WTC11 (cell line): ENCODE data around the gene CENPL. TPM values are rescaled to one million over a fixed set of nuclear protein-coding genes. Genes with fewer than 3 reads are reported as not detected.

ENCODE experiments used
- ATAC-seq: fragments of 200-7000 bp; cut with Tn5 transposase; 2 replicates; pipeline ENCODE4 v1.10.0; 2021; ENCODE audit warnings: mild to moderate bottlenecking, moderate library complexity
- CTCF ChIA-PET: fragments of 300-600 bp; sonication (Branson Sonifier 250); formaldehyde crosslinking; loops from one replicate; lab custom pipeline; 2021; ENCODE audit warnings: antibody characterized with exemption; lab: Charles Lee
- POLR2A ChIA-PET: fragments of 350-600 bp; sonication (Branson Sonifier 250); formaldehyde crosslinking; loops from one replicate; lab custom pipeline; 2021; ENCODE audit warnings: antibody characterized with exemption; lab: Charles Lee
- DNase-seq: peaks from one replicate; pipeline ENCODE4 v3.0.0; 2021; ENCODE audit warnings: low spot score
- H3K27ac Mint-ChIP-seq: 2 replicates; pipeline ENCODE4 v1.8.0; 2021; ENCODE audit warnings: mixed read lengths
- H3K27me3 Mint-ChIP-seq: 2 replicates; pipeline ENCODE4 v1.8.0; 2021; ENCODE audit warnings: low read depth, mild to moderate bottlenecking, moderate library complexity, mixed read lengths
- H3K36me3 Mint-ChIP-seq: 2 replicates; pipeline ENCODE4 v1.8.0; 2021; ENCODE audit warnings: mixed read lengths
- H3K4me1 Mint-ChIP-seq: 2 replicates; pipeline ENCODE4 v1.8.0; 2022; ENCODE audit warnings: mixed read lengths
- H3K4me3 Mint-ChIP-seq: 2 replicates; pipeline ENCODE4 v1.8.0; 2021; ENCODE audit warnings: mild to moderate bottlenecking, moderate library complexity, mixed read lengths
- H3K9me3 Mint-ChIP-seq: 2 replicates; pipeline ENCODE4 v1.8.0; 2021; ENCODE audit warnings: mixed read lengths
- EMX1 ChIP-seq: fragments of 250-450 bp; sonication (Bioruptor Pico); IDR thresholded peaks from 2 replicates; pipeline ENCODE4 v1.8.0; 2021; ENCODE audit warnings: mild to moderate bottlenecking
- FOXJ3 ChIP-seq: sonication (generic); formaldehyde crosslinking; IDR thresholded peaks from 2 replicates; pipeline ENCODE4 v1.9.0; 2021; ENCODE audit warnings: missing genetic modification reagents, mild to moderate bottlenecking, borderline replicate concordance
- FOXP1 ChIP-seq: sonication (generic); formaldehyde crosslinking; IDR thresholded peaks from 2 replicates; pipeline ENCODE4 v1.8.0; 2022; ENCODE audit warnings: missing genetic modification reagents, mild to moderate bottlenecking, moderate library complexity, borderline replicate concordance
- NFE2L1 ChIP-seq: sonication (generic); formaldehyde crosslinking; IDR thresholded peaks from 2 replicates; pipeline ENCODE4 v1.8.1; 2023; ENCODE audit warnings: missing genetic modification reagents
- PRRX2 ChIP-seq: fragments of 250-450 bp; sonication (Bioruptor Pico); IDR thresholded peaks from 2 replicates; pipeline ENCODE4 v1.8.0; 2021; ENCODE audit warnings: mild to moderate bottlenecking
- SP1 ChIP-seq: sonication (generic); formaldehyde crosslinking; conservative IDR thresholded peaks from 2 replicates; pipeline ENCODE4 v1.8.1; 2022; ENCODE audit warnings: missing genetic modification reagents
- TEAD4 ChIP-seq: sonication (generic); formaldehyde crosslinking; IDR thresholded peaks from 2 replicates; pipeline ENCODE4 v1.8.0; 2022; ENCODE audit warnings: mild to moderate bottlenecking, missing genetic modification reagents
- TP53 ChIP-seq: sonication (generic); formaldehyde crosslinking; IDR thresholded peaks from 2 replicates; pipeline ENCODE4 v1.8.1; 2023; ENCODE audit warnings: mild to moderate bottlenecking, missing genetic modification reagents
- ZNF671 ChIP-seq: fragments of 250-450 bp; sonication (Bioruptor Pico); IDR thresholded peaks from 2 replicates; pipeline ENCODE4 v1.8.0; 2021; ENCODE audit warnings: mild to moderate bottlenecking
- total RNA-seq: library from RNA; stranded (reverse); gene quantifications from 3 replicates; pipeline ENCODE4 v1.2.3, GENCODE V29; 2021
- TF ChIP-seq, protein P1 (sequence below): sonication (generic); formaldehyde crosslinking; IDR thresholded peaks from 2 replicates; pipeline ENCODE4 v1.8.1; 2022; ENCODE audit warnings: mild to moderate bottlenecking, missing genetic modification reagents, moderate library complexity, borderline replicate concordance
- TF ChIP-seq, protein P2 (sequence below): sonication (generic); formaldehyde crosslinking; conservative IDR thresholded peaks from 2 replicates; pipeline ENCODE4 v1.8.1; 2022; ENCODE audit warnings: mild to moderate bottlenecking, missing genetic modification reagents
- TF ChIP-seq, protein P3 (sequence below): fragments of 250-450 bp; sonication (Bioruptor Pico); IDR thresholded peaks from 2 replicates; pipeline ENCODE4 v1.8.0; 2021; ENCODE audit warnings: mild to moderate bottlenecking
- TF ChIP-seq, protein P4 (sequence below): fragments of 250-450 bp; sonication (Bioruptor Pico); conservative IDR thresholded peaks from 2 replicates; pipeline ENCODE4 v1.9.0; 2021; ENCODE audit warnings: mild to moderate bottlenecking
- TF ChIP-seq, protein P5 (sequence below): fragments of 250-450 bp; sonication (Bioruptor Pico); IDR thresholded peaks from 2 replicates; pipeline ENCODE4 v1.9.0; 2021; ENCODE audit warnings: mild to moderate bottlenecking
- TF ChIP-seq, protein P6 (sequence below): sonication (generic); formaldehyde crosslinking; IDR thresholded peaks from 2 replicates; pipeline ENCODE4 v1.8.0; 2022; ENCODE audit warnings: missing genetic modification reagents

CENPL gene
- total RNA-seq, 1 experiment from 2014 or later = 20.1 TPM

DNA sequence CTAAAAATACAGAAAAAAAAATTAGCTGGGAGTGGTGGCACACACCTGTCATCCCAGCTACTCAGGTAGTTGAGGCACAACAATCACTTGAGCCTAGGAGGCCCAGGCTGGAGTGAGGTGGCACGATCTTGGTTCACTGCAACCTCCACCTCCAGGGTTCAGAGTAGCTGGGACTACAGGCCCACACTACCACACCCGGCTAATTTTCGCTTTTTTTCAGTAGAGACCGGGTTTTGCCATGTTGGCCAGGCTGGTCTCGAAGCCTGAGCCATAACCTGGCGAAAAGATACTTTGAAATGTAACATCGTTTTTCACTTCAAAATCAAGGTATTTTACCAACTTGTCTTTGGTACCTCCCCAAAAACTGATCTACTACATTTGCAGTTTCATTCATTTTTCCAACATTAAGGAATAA is 37.1 kb upstream of the CENPL start (continued):
- TF ChIP-seq, protein P1, sequence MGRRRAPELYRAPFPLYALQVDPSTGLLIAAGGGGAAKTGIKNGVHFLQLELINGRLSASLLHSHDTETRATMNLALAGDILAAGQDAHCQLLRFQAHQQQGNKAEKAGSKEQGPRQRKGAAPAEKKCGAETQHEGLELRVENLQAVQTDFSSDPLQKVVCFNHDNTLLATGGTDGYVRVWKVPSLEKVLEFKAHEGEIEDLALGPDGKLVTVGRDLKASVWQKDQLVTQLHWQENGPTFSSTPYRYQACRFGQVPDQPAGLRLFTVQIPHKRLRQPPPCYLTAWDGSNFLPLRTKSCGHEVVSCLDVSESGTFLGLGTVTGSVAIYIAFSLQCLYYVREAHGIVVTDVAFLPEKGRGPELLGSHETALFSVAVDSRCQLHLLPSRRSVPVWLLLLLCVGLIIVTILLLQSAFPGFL = no peak; the same call in 1 of the 2 replicates
- TF ChIP-seq, protein P2, sequence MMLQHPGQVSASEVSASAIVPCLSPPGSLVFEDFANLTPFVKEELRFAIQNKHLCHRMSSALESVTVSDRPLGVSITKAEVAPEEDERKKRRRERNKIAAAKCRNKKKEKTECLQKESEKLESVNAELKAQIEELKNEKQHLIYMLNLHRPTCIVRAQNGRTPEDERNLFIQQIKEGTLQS (CRISPR knock-in tag) = no peak
- TF ChIP-seq, protein P3, sequence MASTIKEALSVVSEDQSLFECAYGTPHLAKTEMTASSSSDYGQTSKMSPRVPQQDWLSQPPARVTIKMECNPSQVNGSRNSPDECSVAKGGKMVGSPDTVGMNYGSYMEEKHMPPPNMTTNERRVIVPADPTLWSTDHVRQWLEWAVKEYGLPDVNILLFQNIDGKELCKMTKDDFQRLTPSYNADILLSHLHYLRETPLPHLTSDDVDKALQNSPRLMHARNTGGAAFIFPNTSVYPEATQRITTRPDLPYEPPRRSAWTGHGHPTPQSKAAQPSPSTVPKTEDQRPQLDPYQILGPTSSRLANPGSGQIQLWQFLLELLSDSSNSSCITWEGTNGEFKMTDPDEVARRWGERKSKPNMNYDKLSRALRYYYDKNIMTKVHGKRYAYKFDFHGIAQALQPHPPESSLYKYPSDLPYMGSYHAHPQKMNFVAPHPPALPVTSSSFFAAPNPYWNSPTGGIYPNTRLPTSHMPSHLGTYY (CRISPR knock-in tag) = peak; percentile 98
- TF ChIP-seq ZNF671 (CRISPR knock-in tag) (peak; percentile 97), TP53 (CRISPR knock-in tag) (no peak), SP1 (CRISPR knock-in tag) (no peak), FOXP1 (CRISPR knock-in tag) (peak; percentile 13; the same call in 1 of the 2 replicates), TEAD4 (CRISPR knock-in tag) (no peak), NFE2L1 (CRISPR knock-in tag) (no peak), PRRX2 (CRISPR knock-in tag) (peak; percentile 98), EMX1 (CRISPR knock-in tag) (peak; percentile 95), FOXJ3 (CRISPR knock-in tag) (0 out of 2 replicates have a peak, but pooled peaks have one; percentile 12)
- TF ChIP-seq, protein P4, sequence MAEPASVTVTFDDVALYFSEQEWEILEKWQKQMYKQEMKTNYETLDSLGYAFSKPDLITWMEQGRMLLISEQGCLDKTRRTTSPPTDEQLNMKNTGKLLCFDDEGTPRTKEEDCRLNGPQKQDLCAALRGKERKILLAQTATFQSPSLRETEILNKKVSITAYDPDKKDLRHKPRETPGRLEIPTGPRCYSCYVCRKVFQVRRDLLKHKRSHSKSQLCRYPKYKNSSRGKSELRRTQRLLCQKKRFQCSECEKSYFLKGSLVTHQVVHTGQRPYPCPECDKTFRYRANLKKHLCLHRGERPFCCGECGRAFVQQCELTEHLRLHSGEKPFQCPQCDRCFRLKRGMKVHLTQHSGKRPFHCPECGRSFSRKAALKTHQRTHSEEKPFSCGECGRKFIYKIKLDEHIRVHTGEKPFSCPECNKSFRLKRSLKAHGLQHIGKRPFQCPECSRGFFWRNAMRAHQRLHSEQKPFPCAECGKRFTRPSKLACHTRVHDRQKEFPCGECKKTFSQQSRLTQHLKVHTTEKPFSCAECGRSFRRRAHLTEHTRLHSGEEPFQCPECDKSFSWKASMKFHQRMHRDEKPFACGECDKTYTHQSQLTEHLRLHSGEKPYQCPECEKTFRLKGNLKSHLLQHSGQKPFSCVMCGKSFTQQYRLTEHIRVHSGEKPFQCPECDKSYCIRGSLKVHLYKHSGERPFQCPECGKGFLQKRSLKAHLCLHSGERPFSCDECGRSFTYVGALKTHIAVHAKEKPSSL = peak; percentile 95
- TF ChIP-seq, protein P5, sequence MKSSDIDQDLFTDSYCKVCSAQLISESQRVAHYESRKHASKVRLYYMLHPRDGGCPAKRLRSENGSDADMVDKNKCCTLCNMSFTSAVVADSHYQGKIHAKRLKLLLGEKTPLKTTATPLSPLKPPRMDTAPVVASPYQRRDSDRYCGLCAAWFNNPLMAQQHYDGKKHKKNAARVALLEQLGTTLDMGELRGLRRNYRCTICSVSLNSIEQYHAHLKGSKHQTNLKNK = peak; percentile 45; the same call in 1 of the 2 replicates

DNA sequence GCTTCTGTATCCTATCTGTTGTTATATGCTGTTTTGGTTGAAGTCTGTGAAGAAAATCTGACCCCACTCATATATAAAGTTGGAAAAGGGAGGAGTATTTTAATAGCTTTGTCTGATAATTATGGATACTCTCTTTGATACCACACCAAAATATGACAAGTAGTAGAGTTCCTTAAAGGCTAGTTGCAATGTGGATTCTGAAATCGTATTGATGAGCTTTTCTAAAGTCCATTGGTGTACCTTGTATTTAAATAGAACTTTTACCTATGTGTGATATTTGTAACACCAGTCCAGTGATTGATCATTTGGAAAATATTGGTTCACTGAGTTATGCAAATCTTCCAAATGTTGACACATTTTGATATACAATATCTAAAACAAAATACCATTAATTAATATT is 35.4 kb upstream of the CENPL start:
- ChIA-PET CTCF (no interaction called here), POLR2A (interaction anchor here (0.7 to 1.6 kb wide), 2 partner anchors 9 to 72 kb away, joined by 4 to 7 read pairs; partner anchors contain the start of gene ZBTB37)
- Mint-ChIP-seq H3K27ac (peak overlapping the region; percentile 21; the same call in 1 of the 2 replicates), H3K27me3 (no peaks in the 10 kb centered on the region), H3K4me1 (peaks cover 25% of the 10 kb centered on the region), H3K9me3 (no peaks in the 10 kb centered on the region), H3K4me3 (no peak overlapping the region), H3K36me3 (peaks cover 54% of the 10 kb centered on the region)
- TF ChIP-seq, protein P6, sequence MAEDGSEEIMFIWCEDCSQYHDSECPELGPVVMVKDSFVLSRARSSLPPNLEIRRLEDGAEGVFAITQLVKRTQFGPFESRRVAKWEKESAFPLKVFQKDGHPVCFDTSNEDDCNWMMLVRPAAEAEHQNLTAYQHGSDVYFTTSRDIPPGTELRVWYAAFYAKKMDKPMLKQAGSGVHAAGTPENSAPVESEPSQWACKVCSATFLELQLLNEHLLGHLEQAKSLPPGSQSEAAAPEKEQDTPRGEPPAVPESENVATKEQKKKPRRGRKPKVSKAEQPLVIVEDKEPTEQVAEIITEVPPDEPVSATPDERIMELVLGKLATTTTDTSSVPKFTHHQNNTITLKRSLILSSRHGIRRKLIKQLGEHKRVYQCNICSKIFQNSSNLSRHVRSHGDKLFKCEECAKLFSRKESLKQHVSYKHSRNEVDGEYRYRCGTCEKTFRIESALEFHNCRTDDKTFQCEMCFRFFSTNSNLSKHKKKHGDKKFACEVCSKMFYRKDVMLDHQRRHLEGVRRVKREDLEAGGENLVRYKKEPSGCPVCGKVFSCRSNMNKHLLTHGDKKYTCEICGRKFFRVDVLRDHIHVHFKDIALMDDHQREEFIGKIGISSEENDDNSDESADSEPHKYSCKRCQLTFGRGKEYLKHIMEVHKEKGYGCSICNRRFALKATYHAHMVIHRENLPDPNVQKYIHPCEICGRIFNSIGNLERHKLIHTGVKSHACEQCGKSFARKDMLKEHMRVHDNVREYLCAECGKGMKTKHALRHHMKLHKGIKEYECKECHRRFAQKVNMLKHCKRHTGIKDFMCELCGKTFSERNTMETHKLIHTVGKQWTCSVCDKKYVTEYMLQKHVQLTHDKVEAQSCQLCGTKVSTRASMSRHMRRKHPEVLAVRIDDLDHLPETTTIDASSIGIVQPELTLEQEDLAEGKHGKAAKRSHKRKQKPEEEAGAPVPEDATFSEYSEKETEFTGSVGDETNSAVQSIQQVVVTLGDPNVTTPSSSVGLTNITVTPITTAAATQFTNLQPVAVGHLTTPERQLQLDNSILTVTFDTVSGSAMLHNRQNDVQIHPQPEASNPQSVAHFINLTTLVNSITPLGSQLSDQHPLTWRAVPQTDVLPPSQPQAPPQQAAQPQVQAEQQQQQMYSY (CRISPR knock-in tag) = no peak
- TF ChIP-seq, protein P4 = peak; percentile 8; the same call in 1 of the 2 replicates
- peak; percentile 90 for TF ChIP-seq ZNF671 (CRISPR knock-in tag)
- TF ChIP-seq, protein P3 (CRISPR knock-in tag) = peak; percentile 13; the same call in 1 of the 2 replicates
- DNase-seq (no peak), ATAC-seq (no peak)
